C4-2B (cell line): ENCODE measurements around the gene PLA2G6.

Experiments
- H3K27ac ChIP-seq: fragments of 450-650 bp; 2 replicates; pipeline ENCODE4 v1.5.1; 2017
- ZFX ChIP-seq: fragments of 450-650 bp; IDR thresholded peaks from 2 replicates; pipeline ENCODE4 v1.6.1; 2017
- TF ChIP-seq, protein P1 (sequence below): fragments of 450-650 bp; conservative IDR thresholded peaks from 2 replicates; pipeline ENCODE4 v1.5.1; 2017; ENCODE audit warnings: mild to moderate bottlenecking

The PLA2G6 gene

GRCh38 chr22:38108561-38109319, 72.9 kb downstream of the PLA2G6 start:
- H3K27ac ChIP-seq: no peak overlapping the region

DNA sequence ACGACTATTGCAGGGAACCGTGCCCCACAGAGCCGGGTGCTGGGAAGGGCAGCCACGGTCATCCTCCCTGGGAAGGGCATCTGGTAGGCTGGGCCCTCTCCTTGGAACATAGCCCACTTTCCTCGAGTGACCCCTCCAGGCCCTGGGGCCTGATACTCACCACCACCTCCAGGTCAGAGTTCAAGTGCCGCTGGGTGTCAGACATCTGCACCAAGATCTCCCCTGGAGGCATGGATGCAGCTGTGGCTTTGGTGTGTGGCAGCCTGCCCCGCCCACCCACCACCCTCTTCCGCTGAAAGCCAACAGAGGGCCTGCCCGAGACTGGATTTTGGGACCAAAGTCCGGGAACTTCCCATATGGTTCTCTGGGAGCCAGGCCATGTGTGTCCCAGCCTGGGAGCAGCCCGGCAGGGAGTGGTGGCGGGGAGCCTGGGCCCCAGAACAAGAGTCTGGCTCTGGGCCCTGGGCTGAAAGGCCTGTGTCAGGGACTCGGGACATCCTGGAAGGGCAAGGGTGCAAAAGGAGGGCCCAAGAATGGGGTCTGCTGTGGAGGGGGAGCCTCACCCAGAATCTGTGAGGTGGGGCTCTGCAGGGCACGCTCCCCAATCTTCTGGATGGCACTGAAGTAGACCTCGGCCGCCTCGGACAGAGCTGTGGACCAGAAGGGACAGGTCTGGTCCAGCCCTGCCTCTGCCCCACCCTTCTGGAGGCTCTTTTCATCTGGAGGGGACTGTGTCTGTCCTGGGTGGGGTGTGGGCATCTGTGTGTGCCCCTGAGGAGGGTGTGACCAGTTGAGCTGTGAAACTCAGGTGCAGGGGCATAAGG, 73.7 kb downstream of the PLA2G6 start:
- TF ChIP-seq ZFX: no peak
- TF ChIP-seq, protein P1, sequence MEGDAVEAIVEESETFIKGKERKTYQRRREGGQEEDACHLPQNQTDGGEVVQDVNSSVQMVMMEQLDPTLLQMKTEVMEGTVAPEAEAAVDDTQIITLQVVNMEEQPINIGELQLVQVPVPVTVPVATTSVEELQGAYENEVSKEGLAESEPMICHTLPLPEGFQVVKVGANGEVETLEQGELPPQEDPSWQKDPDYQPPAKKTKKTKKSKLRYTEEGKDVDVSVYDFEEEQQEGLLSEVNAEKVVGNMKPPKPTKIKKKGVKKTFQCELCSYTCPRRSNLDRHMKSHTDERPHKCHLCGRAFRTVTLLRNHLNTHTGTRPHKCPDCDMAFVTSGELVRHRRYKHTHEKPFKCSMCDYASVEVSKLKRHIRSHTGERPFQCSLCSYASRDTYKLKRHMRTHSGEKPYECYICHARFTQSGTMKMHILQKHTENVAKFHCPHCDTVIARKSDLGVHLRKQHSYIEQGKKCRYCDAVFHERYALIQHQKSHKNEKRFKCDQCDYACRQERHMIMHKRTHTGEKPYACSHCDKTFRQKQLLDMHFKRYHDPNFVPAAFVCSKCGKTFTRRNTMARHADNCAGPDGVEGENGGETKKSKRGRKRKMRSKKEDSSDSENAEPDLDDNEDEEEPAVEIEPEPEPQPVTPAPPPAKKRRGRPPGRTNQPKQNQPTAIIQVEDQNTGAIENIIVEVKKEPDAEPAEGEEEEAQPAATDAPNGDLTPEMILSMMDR: no peak
- H3K27ac ChIP-seq: no peak overlapping the region

More at GRCh38 chr22:38108561-38109319, 72.9 kb downstream of the PLA2G6 start:
- TF ChIP-seq, protein P1: no peak
- TF ChIP-seq ZFX: no peak

DNA sequence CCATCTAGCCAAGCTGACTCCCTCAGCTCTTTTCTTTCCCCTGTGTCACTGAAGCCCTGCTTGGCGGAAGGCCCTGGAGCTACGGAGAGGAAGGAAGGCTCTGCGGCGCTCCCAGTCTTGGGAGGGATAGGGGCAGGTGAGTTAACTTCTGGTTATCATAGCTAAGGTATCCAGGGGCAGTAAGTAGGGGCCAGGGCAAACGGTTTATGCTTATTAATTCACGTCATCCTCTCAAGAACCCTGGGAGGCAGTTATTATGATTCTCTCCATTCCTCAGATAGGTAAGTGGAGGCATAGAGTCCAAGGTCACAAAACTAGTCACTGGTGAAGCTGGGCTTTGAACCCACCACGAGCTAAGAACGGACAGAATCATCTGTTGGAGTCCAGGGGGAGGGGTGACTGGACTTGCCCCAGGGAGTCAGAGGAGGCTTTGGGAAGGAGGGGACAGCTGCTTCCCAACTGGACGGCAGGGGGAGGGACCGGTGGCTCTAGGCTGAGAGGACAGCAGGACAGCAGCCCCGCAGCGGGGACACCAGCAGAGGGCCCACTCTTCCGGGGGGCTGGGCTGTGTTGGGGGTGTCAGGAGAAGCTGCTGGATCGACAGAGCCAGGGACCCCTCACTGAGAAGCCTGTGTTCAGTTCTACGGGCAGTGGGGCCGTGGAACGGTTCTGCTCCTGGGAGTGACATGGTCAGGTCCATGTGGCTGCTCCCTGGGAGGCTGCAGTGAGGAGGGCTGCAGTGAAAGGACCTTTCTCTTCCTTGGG, 74.6 kb downstream of the PLA2G6 start:
- H3K27ac ChIP-seq: no peak overlapping the region
- TF ChIP-seq, protein P1: no peak
- TF ChIP-seq ZFX: no peak

GRCh38 chr22:38104084-38104483, 77.5 kb downstream of the PLA2G6 start:
- no peak for TF ChIP-seq ZFX
- TF ChIP-seq, protein P1: no peak; the same call in 1 of the 2 replicates

GRCh38 chr22:38103641-38104040, 78.0 kb downstream of the PLA2G6 start:
- no peak for TF ChIP-seq ZFX
- TF ChIP-seq, protein P1: no peak
- no peak overlapping the region for H3K27ac ChIP-seq

More at GRCh38 chr22:38104084-38104483, 77.5 kb downstream of the PLA2G6 start:
- no peak overlapping the region for H3K27ac ChIP-seq

GRCh38 chr22:38098410-38099249, 83.0 kb downstream of the PLA2G6 start:
- TF ChIP-seq, protein P1: no peak
- no peak for TF ChIP-seq ZFX

More at GRCh38 chr22:38098410-38099249, 83.0 kb downstream of the PLA2G6 start:
- no peak overlapping the region for H3K27ac ChIP-seq
